Endothelial cell of umbilical vein (primary cell): Measurements from ENCODE around the gene GOLPH3L. TPM values are rescaled to one million over a fixed set of nuclear protein-coding genes. Genes with fewer than 3 reads are reported as not detected.

Experiments used
- BruUV-seq: library from RNA; stranded (reverse); fragments of 400-500 nt; replicated peaks from 2 replicates; lab custom pipeline; 2021; lab: Mats Ljungman, UMichigan
- CTCF ChIA-PET: fragments of 300-600, 350-600 bp; sonication (Branson Sonifier 250); formaldehyde crosslinking; loops from one replicate; lab custom pipeline; 2021; ENCODE audit warnings: antibody characterized with exemption, inconsistent platforms; lab: Charles Lee
- POLR2A ChIA-PET: fragments of 300-600, 350-600 bp; sonication (Branson Sonifier 250); formaldehyde crosslinking; loops from one replicate; lab custom pipeline; 2021; ENCODE audit warnings: antibody characterized with exemption, inconsistent platforms; lab: Charles Lee
- DNase-seq: peaks from one replicate; pipeline ENCODE4 v3.0.0-alpha.2; 2011; ENCODE audit warnings: low read depth, low spot score
- FAIRE-seq: peaks from 2 replicates; lab custom pipeline; 2011; peaks lifted over from hg19 to GRCh38; lab: Jason Lieb, UNC
- H2AFZ ChIP-seq: 2 replicates; pipeline ENCODE4 v1.6.0; 2012; ENCODE audit warnings: low read depth, low read length, control low read depth, inconsistent platforms
- H3K27ac ChIP-seq: 2 replicates; pipeline ENCODE4 v1.5.1; 2011; ENCODE audit warnings: low read depth, mild to moderate bottlenecking, control low read depth, low read length, moderate library complexity; ENCODE audit not compliant: insufficient read depth
- H3K27me3 ChIP-seq, 2 experiments: 2 replicates each; pipeline versions ENCODE4 v1.6.0 to v1.6.1; 2011; ENCODE audit warnings: low read length in 2 of 2, mixed read lengths in 1 of 2; ENCODE audit not compliant: control insufficient read depth in 2 of 2, insufficient read depth in 2 of 2
- H3K36me3 ChIP-seq, 2 experiments: 2 replicates in 1 of 2; 3 replicates in 1 of 2; pipeline ENCODE4 v1.5.1; 2011; ENCODE audit warnings: low read length in 2 of 2, mild to moderate bottlenecking in 1 of 2, moderate library complexity in 1 of 2; ENCODE audit not compliant: control insufficient read depth in 2 of 2, insufficient read depth in 2 of 2; ENCODE audit errors: extremely low read depth in 1 of 2
- H3K4me1 ChIP-seq: 3 replicates; pipeline ENCODE4 v1.5.1; 2011; ENCODE audit warnings: mild to moderate bottlenecking, low read length; ENCODE audit not compliant: control insufficient read depth, insufficient read depth; ENCODE audit errors: extremely low read depth
- H3K4me2 ChIP-seq: 2 replicates; pipeline ENCODE4 v1.6.1; 2011; ENCODE audit warnings: low read length, control low read depth, mixed read lengths; ENCODE audit not compliant: insufficient read depth
- H3K4me3 ChIP-seq, 3 experiments: fragments of 200-600 bp in 1 of 3; sonication (generic), shearing (Covaris generic) in 1 of 3; replicated peaks in 1 of 3; 2 replicates each; pipeline ENCODE4 v1.5.1; 2011 to 2016; ENCODE audit warnings: control low read depth in 3 of 3, low read length in 3 of 3, mild to moderate bottlenecking in 2 of 3, inconsistent platforms in 1 of 3, low read depth in 1 of 3, moderate library complexity in 1 of 3; ENCODE audit not compliant: insufficient read depth in 1 of 3
- H3K79me2 ChIP-seq: 2 replicates; pipeline ENCODE4 v1.6.0; 2012; ENCODE audit warnings: low read length, inconsistent platforms; ENCODE audit not compliant: control insufficient read depth, insufficient read depth
- H3K9ac ChIP-seq: replicated peaks from 2 replicates; pipeline ENCODE3; 2011; ENCODE audit warnings: low read length, control low read depth; ENCODE audit not compliant: insufficient read depth; ENCODE audit errors: extremely low read depth
- H3K9me1 ChIP-seq: replicated peaks from 3 replicates; pipeline ENCODE4 v1.6.0; 2011; ENCODE audit warnings: mild to moderate bottlenecking, low read length; ENCODE audit not compliant: control insufficient read depth, insufficient read depth; ENCODE audit errors: extremely low read depth
- H3K9me3 ChIP-seq: replicated peaks from 2 replicates; pipeline ENCODE4 v1.5.1; 2012; ENCODE audit warnings: low read length, inconsistent platforms; ENCODE audit not compliant: control insufficient read depth, insufficient read depth
- H4K20me1 ChIP-seq: replicated peaks from 2 replicates; pipeline ENCODE3; 2011; ENCODE audit warnings: mild to moderate bottlenecking, low read length; ENCODE audit not compliant: control insufficient read depth, insufficient read depth; ENCODE audit errors: extremely low read depth
- FOS ChIP-seq: IDR thresholded peaks from 2 replicates; pipeline ENCODE4 v1.6.1; 2011; ENCODE audit warnings: mild to moderate bottlenecking, low read length, moderate library complexity, borderline replicate concordance; ENCODE audit not compliant: insufficient read depth
- MAX ChIP-seq: IDR thresholded peaks from 2 replicates; pipeline ENCODE4 v1.6.1; 2011; ENCODE audit not compliant: insufficient read depth, insufficient read length
- MYC ChIP-seq: IDR thresholded peaks from one replicate; pipeline ENCODE4 v1.6.1; 2011; ENCODE audit warnings: mild to moderate bottlenecking, low read depth, low read length
- POLR2AphosphoS5 ChIP-seq: IDR thresholded peaks from 2 replicates; pipeline ENCODE4 v1.6.1; 2012; ENCODE audit warnings: low read depth, mild to moderate bottlenecking, control low read depth, low read length, moderate library complexity; ENCODE audit not compliant: insufficient read depth
- dilution Hi-C: fragments of 300-500 bp; cut with MboI; formaldehyde crosslinking; loops from one replicate; pipeline ENCODE4 v1.15.0; 2019; ENCODE audit warnings: low sequenced_read_pairs; ENCODE audit not compliant: extremely low pct_ligation_motif_present
- intact Hi-C: fragments of 100-400 bp; cut with micrococcal nuclease; formaldehyde crosslinking; loops from one replicate; pipeline ENCODE4 v1.10.0; 2022
- polyA plus RNA-seq, 4 experiments: library from polyadenylated mRNA; depleted of rRNA in 3 of 4; stranded (reverse) in 3 of 4; unstranded in 1 of 4; fragments of >200 nt; gene quantifications; 2 replicates each; pipeline versions ENCODE4 v1.2.1 to v1.2.3, GENCODE V29; 2011 to 2012; ENCODE audit warnings: missing spikeins in 1 of 4
- total RNA-seq: library from RNA; stranded (reverse); gene quantifications from 2 replicates; pipeline ENCODE4 v1.2.3, GENCODE V29; 2021
- TF ChIP-seq, protein P1 (sequence below), 2 donors: IDR thresholded peaks; 1 replicate in 1 of 2; 2 replicates in 1 of 2; pipeline ENCODE4 v1.5.1; 2011; ENCODE audit warnings: low read length in 2 of 2, mild to moderate bottlenecking in 2 of 2, moderate library complexity in 2 of 2, control low read depth in 1 of 2, inconsistent platforms in 1 of 2, low read depth in 1 of 2; ENCODE audit not compliant: insufficient read depth in 1 of 2; ENCODE audit errors: extremely low read depth in 1 of 2

GOLPH3L gene
- total and polyA plus RNA-seq, 2 donors (not counting 3 experiments of a cell fraction or from before 2014, with no cell fraction given): 15.7 to 34.9 TPM

DNA sequence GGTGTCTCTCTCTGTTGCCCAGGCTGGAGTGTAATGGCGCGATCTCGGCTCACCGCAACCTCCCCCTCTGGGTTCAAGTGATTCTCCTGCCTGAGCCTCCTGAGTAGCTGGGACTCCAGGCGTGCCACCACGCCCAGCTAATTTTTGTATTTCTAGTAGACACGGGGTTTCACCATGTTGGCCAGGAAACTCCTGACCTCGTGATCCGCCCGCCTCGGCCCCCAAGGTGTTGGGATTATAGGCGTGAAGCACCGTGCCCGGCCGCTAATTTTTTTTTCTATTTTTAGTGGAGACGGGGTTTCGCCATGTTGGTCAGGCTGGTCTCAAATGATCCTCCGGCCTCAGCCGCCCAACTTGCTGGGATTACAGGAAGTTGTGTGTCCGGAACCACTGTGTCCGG, 23.1 kb upstream of the GOLPH3L start:
- no peak overlapping the region for H3K27ac ChIP-seq
- H3K4me2 ChIP-seq: no peak overlapping the region
- dilution Hi-C loops (no loop called here), intact Hi-C loops (no loop called here)
- ChIA-PET CTCF (no interaction called here), POLR2A (no interaction called here)
- DNase-seq (no peak), FAIRE-seq (no peak)
- BruUV-seq: no TSS peak
- no peaks in the 10 kb centered on the region for H3K36me3 ChIP-seq
- H3K27me3 ChIP-seq: no peaks in the 10 kb centered on the region
- no peaks in the 10 kb centered on the region for H3K79me2 ChIP-seq
- no peaks in the 10 kb centered on the region for H3K9me1 ChIP-seq
- TF ChIP-seq MYC: no peak
- TF ChIP-seq FOS: no peak
- TF ChIP-seq POLR2AphosphoS5: no peak
- TF ChIP-seq, protein P1, sequence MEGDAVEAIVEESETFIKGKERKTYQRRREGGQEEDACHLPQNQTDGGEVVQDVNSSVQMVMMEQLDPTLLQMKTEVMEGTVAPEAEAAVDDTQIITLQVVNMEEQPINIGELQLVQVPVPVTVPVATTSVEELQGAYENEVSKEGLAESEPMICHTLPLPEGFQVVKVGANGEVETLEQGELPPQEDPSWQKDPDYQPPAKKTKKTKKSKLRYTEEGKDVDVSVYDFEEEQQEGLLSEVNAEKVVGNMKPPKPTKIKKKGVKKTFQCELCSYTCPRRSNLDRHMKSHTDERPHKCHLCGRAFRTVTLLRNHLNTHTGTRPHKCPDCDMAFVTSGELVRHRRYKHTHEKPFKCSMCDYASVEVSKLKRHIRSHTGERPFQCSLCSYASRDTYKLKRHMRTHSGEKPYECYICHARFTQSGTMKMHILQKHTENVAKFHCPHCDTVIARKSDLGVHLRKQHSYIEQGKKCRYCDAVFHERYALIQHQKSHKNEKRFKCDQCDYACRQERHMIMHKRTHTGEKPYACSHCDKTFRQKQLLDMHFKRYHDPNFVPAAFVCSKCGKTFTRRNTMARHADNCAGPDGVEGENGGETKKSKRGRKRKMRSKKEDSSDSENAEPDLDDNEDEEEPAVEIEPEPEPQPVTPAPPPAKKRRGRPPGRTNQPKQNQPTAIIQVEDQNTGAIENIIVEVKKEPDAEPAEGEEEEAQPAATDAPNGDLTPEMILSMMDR (IDR thresholded peaks at IDR 0.05; ENCODE audit: extremely low read depth in 1 of 2, insufficient read depth in 1 of 2, low read depth in 1 of 2, low read length in 2 of 2): no peak
- TF ChIP-seq MAX: no peak
- H3K4me1 ChIP-seq: no peaks in the 10 kb centered on the region
- no peak overlapping the region for H3K9ac ChIP-seq
- H2AFZ ChIP-seq: no peak overlapping the region
- H4K20me1 ChIP-seq: no peaks in the 10 kb centered on the region
- no peaks in the 10 kb centered on the region for H3K9me3 ChIP-seq
- no peak overlapping the region for H3K4me3 ChIP-seq
